ENCODE data around the gene IRAK1. TPM values are rescaled to one million over a fixed set of nuclear protein-coding genes. Genes with fewer than 3 reads are reported as not detected.

IRAK1 gene
- total RNA-seq, 2 donors from 2014 or later: 66.7 to 148 TPM

DNA sequence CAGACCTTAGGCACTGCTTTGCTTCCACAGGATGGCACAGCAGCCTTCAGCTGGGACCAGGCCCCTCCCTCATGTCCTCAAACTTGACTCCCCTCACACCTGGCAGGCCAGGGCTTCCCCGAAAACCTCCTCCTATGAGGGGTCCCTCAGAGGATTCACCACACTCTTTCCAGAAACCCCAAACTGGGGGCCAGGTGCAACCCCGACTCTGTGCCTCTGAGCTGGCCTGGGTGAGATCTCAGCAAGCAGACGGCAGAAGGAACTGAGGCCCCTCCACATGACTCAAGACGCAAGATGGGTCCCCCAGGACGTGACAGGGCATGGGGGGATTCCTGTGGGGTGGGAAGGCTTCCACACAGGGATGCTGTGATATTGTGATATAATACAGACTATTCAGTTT is 54.3 kb downstream of the IRAK1 start:
- no peak overlapping the region for H3K9ac ChIP-seq (ENCODE audit: low read depth in 2 of 2, low read length in 2 of 2)
- no peak overlapping the region for H3K4me3 ChIP-seq
- no peak for DNase-seq
- no peaks in the 10 kb centered on the region for H3K36me3 ChIP-seq
- intact Hi-C loops (cut with DNase I): no loop called here
- peaks cover 4% of the 10 kb centered on the region for H3K4me1 ChIP-seq
- no peak for TF ChIP-seq CTCF (IDR thresholded peaks at IDR 0.05)
- no peaks in the 10 kb centered on the region for H3K27me3 ChIP-seq
- no peaks in the 10 kb centered on the region for H3K9me3 ChIP-seq
- no peak overlapping the region for H3K27ac ChIP-seq

GRCh38 chrX:153964105-153964504 is 55.6 kb downstream of the IRAK1 start:
- DNase-seq: no peak
- intact Hi-C loops (cut with DNase I): no loop called here
- no peak overlapping the region for H3K27ac ChIP-seq
- H3K36me3 ChIP-seq: peaks cover 8% of the 10 kb centered on the region
- no peak overlapping the region for H3K4me3 ChIP-seq
- H3K9ac ChIP-seq (ENCODE audit: low read depth in 2 of 2, low read length in 2 of 2): no peak overlapping the region
- TF ChIP-seq CTCF (IDR thresholded peaks at IDR 0.05): no peak
- no peaks in the 10 kb centered on the region for H3K27me3 ChIP-seq
- no peaks in the 10 kb centered on the region for H3K9me3 ChIP-seq
- peaks cover 4% of the 10 kb centered on the region for H3K4me1 ChIP-seq

DNA sequence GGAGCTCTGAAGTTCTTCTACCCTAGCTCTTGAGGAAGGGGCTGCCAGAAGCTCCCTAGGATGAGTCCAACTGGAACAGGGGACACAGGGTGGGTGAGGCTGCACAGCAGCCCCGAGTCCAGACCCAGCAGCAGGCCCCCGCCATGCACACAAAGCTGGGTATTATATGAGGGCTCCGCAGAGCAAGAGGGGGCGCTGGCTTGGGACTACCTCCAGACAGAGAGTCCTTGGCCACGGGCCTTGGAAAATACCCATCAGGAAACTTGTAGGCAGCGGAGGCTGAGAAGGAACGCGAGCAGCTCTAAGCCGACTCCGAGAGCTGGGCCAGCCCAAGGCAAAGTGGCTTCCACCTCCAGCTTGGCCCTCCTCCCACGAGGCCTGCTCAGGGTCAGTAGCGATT is 56.2 kb downstream of the IRAK1 start:
- Histone ChIP-seq H3K4me1 (peaks cover 4% of the 10 kb centered on the region), H3K27me3 (no peaks in the 10 kb centered on the region), H3K4me3 (no peak overlapping the region), H3K9me3 (no peaks in the 10 kb centered on the region), H3K27ac (no peak overlapping the region), H3K9ac (ENCODE audit: low read depth in 2 of 2, low read length in 2 of 2) (no peak overlapping the region), H3K36me3 (peaks cover 11% of the 10 kb centered on the region)
- DNase-seq: no peak
- intact Hi-C loops (cut with DNase I): no loop called here
- no peak for TF ChIP-seq CTCF (IDR thresholded peaks at IDR 0.05)

GRCh38 chrX:153961292-153961691 is 58.4 kb downstream of the IRAK1 start:
- DNase-seq: no peak
- Histone ChIP-seq H3K9ac (ENCODE audit: low read depth in 2 of 2, low read length in 2 of 2) (no peak overlapping the region), H3K36me3 (peaks cover 21% of the 10 kb centered on the region), H3K27me3 (no peaks in the 10 kb centered on the region), H3K4me3 (no peak overlapping the region), H3K4me1 (no peaks in the 10 kb centered on the region), H3K9me3 (no peaks in the 10 kb centered on the region), H3K27ac (no peak overlapping the region)
- intact Hi-C loops (cut with DNase I): no loop called here
- TF ChIP-seq CTCF (IDR thresholded peaks at IDR 0.05): no peak

GRCh38 chrX:153960786-153961185 is 58.9 kb downstream of the IRAK1 start:
- Histone ChIP-seq H3K9ac (ENCODE audit: low read depth in 2 of 2, low read length in 2 of 2) (no peak overlapping the region), H3K36me3 (peaks cover 21% of the 10 kb centered on the region), H3K27ac (no peak overlapping the region), H3K9me3 (no peaks in the 10 kb centered on the region), H3K4me3 (no peak overlapping the region), H3K4me1 (no peaks in the 10 kb centered on the region), H3K27me3 (no peaks in the 10 kb centered on the region)
- no peak for TF ChIP-seq CTCF (IDR thresholded peaks at IDR 0.05)
- no peak for DNase-seq
- intact Hi-C loops (cut with DNase I): no loop called here

Small RNA genes within 50 kb of the gene (microRNA-seq; reads per million reads assigned to microRNA genes)
- gene MIR3202-1 (not detected), gene MIR3202-2 (not detected), gene MIR718 (not detected)

Other genes starting within 250 kb of the IRAK1 start
- gene SRPK3, start 238.9 kb downstream of the IRAK1 start, total RNA-seq: 1 to 10 TPM in 1 of 2 donors, under 1 TPM in 1; 0.64 to 2.3 TPM
- 10 to 100 TPM; 80.6 to 92.6 TPM for gene IDH3G, start 225.5 kb downstream of the IRAK1 start, total RNA-seq
- 100 to 1,000 TPM; 253 to 377 TPM for gene SSR4, start 225.2 kb downstream of the IRAK1 start, total RNA-seq
- 1 to 10 TPM; 1.5 to 3.2 TPM for gene PDZD4, start 189.4 kb downstream of the IRAK1 start, total RNA-seq
- gene L1CAM, start 133.7 kb downstream of the IRAK1 start, total RNA-seq: 1 to 10 TPM; 4.3 to 8.8 TPM
- under 1 TPM in 1 of 2 donors, not detected in 1; 0.24 TPM for gene AVPR2, start 115.2 kb downstream of the IRAK1 start, total RNA-seq
- 10 to 100 TPM; 19.9 to 30.0 TPM for gene ARHGAP4, start 93.6 kb downstream of the IRAK1 start, total RNA-seq
- gene NAA10, start 84.9 kb downstream of the IRAK1 start, total RNA-seq: 100 to 1,000 TPM in 1 of 2 donors, 10 to 100 TPM in 1; 55.9 to 115 TPM
- gene RENBP, start 75.3 kb downstream of the IRAK1 start, total RNA-seq: 1 to 10 TPM; 3.3 to 5.0 TPM
- 10 to 100 TPM; 36.6 to 80.5 TPM for gene HCFC1, start 48.1 kb downstream of the IRAK1 start, total RNA-seq
- gene TMEM187, start 47.1 kb downstream of the IRAK1 start, total RNA-seq: 10 to 100 TPM in 1 of 2 donors, 1 to 10 TPM in 1; 8.7 to 19.2 TPM
- 10 to 100 TPM; 28.3 to 29.7 TPM for gene MECP2, start 77.8 kb upstream of the IRAK1 start, total RNA-seq
- gene OPN1LW, start 124.3 kb upstream of the IRAK1 start, total RNA-seq: not detected
- not detected for gene OPN1MW, start 162.7 kb upstream of the IRAK1 start, total RNA-seq
- not detected for gene OPN1MW2, start 199.9 kb upstream of the IRAK1 start, total RNA-seq
- gene OPN1MW3, start 237.7 kb upstream of the IRAK1 start, total RNA-seq: not detected

All from colonic mucosa (tissue), 4 donors.